ENCODE data around the gene AOPEP.
"Not testable (repeated sequence)": the region's sequence is repeated elsewhere in the genome, so short reads cannot be mapped to it uniquely, and the experiment has no call there.

AOPEP gene

GRCh38 chr9:94872083-94872833 lies 145.8 kb downstream of the AOPEP start:
- POLR2A ChIA-PET (ENCODE audit: low non-redundant PET) = no interaction called here
- TF ChIP-seq CTCF (conservative IDR thresholded peaks at IDR 0.05; ENCODE audit: low read depth) = no peak
- H3K27ac ChIP-seq = peak overlapping the region; percentile 57
- DNase-seq (ENCODE audit: low spot score) = no peak
- CTCF ChIA-PET = interaction anchor here (0.6 to 1.2 kb wide), 2 partner anchors 9 to 228 kb away, joined by 3 read pairs; no protein-coding TSS in a partner anchor

GRCh38 chr9:94872891-94873511 lies 146.5 kb downstream of the AOPEP start:
- CTCF ChIA-PET = interaction anchor here (0.6 kb wide), 1 partner anchor 227 kb away, joined by 3 read pairs; no protein-coding TSS in a partner anchor
- POLR2A ChIA-PET (ENCODE audit: low non-redundant PET) = no interaction called here

GRCh38 chr9:94874316-94874715 lies 147.8 kb downstream of the AOPEP start:
- H3K27ac ChIP-seq = no peak overlapping the region
- TF ChIP-seq CTCF (conservative IDR thresholded peaks at IDR 0.05; ENCODE audit: low read depth) = no peak
- ChIA-PET POLR2A (ENCODE audit: low non-redundant PET) (no interaction called here), CTCF (no interaction called here)
- no peak for DNase-seq (ENCODE audit: low spot score)

More at GRCh38 chr9:94872891-94873511, 146.5 kb downstream of the AOPEP start:
- DNase-seq (ENCODE audit: low spot score) = no peak
- TF ChIP-seq CTCF (conservative IDR thresholded peaks at IDR 0.05; ENCODE audit: low read depth) = no peak
- no peak overlapping the region for H3K27ac ChIP-seq

GRCh38 chr9:94875300-94876020 lies 149.0 kb downstream of the AOPEP start:
- DNase-seq (ENCODE audit: low spot score) = no peak
- ChIA-PET CTCF (no interaction called here), POLR2A (ENCODE audit: low non-redundant PET) (no interaction called here)
- no peak overlapping the region for H3K27ac ChIP-seq
- TF ChIP-seq CTCF (conservative IDR thresholded peaks at IDR 0.05; ENCODE audit: low read depth) = no peak

GRCh38 chr9:94878804-94879203 lies 152.3 kb downstream of the AOPEP start:
- ChIA-PET POLR2A (ENCODE audit: low non-redundant PET) (interaction anchor here (0.6 kb wide), 1 partner anchor 34 kb away, joined by 3 read pairs; no protein-coding TSS in a partner anchor), CTCF (interaction anchor here (0.6 kb wide), 2 partner anchors 155 to 210 kb away, joined by 3 to 5 read pairs; no protein-coding TSS in a partner anchor)
- DNase-seq (ENCODE audit: low spot score); H3K27ac ChIP-seq: not testable (repeated sequence)

- ChIA-PET POLR2A (ENCODE audit: low non-redundant PET) (interaction anchor here (0.6 kb wide), 1 partner anchor 34 kb away, joined by 3 read pairs; no protein-coding TSS in a partner anchor), CTCF (interaction anchor here (0.6 to 0.7 kb wide), 3 partner anchors 9 to 154 kb away, joined by 3 read pairs; no protein-coding TSS in a partner anchor)
- no peak for DNase-seq (ENCODE audit: low spot score)
- TF ChIP-seq CTCF (conservative IDR thresholded peaks at IDR 0.05; ENCODE audit: low read depth) = no peak
- H3K27ac ChIP-seq = no peak overlapping the region
Measured at GRCh38 chr9:94879230-94879629, 152.7 kb downstream of the AOPEP start.
